ENCODE data around the gene C4orf50.

Gene C4orf50

GRCh38 chr4:6054162-6054922 lies 36.1 kb upstream of the C4orf50 start:
- Histone ChIP-seq H3K36me3 (replicated peaks) (no peaks in the 10 kb centered on the region), H3K27ac (no peak overlapping the region), H3K27me3 (replicated peaks) (no peaks in the 10 kb centered on the region), H3K4me3 (ENCODE audit: low read depth, low read length) (no peak overlapping the region)
- DNase-seq, result no peak
- in situ Hi-C loops (cut with HindIII; ENCODE audit: low pct_ligation_motif_present, low sequenced_read_pairs), result no loop called here
- TF ChIP-seq, protein P1, sequence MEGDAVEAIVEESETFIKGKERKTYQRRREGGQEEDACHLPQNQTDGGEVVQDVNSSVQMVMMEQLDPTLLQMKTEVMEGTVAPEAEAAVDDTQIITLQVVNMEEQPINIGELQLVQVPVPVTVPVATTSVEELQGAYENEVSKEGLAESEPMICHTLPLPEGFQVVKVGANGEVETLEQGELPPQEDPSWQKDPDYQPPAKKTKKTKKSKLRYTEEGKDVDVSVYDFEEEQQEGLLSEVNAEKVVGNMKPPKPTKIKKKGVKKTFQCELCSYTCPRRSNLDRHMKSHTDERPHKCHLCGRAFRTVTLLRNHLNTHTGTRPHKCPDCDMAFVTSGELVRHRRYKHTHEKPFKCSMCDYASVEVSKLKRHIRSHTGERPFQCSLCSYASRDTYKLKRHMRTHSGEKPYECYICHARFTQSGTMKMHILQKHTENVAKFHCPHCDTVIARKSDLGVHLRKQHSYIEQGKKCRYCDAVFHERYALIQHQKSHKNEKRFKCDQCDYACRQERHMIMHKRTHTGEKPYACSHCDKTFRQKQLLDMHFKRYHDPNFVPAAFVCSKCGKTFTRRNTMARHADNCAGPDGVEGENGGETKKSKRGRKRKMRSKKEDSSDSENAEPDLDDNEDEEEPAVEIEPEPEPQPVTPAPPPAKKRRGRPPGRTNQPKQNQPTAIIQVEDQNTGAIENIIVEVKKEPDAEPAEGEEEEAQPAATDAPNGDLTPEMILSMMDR (IDR thresholded peaks at IDR 0.05; ENCODE audit: low read depth, low read length, missing control alignments), result no peak

GRCh38 chr4:6052679-6053078 lies 34.4 kb upstream of the C4orf50 start:
- H3K27me3 ChIP-seq (replicated peaks), result no peaks in the 10 kb centered on the region
- in situ Hi-C loops (cut with HindIII; ENCODE audit: low pct_ligation_motif_present, low sequenced_read_pairs), result no loop called here
- no peaks in the 10 kb centered on the region for H3K36me3 ChIP-seq (replicated peaks)
- H3K27ac ChIP-seq, result no peak overlapping the region
- TF ChIP-seq, protein P1 (IDR thresholded peaks at IDR 0.05; ENCODE audit: low read depth, low read length, missing control alignments), result no peak
- DNase-seq, result no peak
- H3K4me3 ChIP-seq (ENCODE audit: low read depth, low read length), result no peak overlapping the region

DNA sequence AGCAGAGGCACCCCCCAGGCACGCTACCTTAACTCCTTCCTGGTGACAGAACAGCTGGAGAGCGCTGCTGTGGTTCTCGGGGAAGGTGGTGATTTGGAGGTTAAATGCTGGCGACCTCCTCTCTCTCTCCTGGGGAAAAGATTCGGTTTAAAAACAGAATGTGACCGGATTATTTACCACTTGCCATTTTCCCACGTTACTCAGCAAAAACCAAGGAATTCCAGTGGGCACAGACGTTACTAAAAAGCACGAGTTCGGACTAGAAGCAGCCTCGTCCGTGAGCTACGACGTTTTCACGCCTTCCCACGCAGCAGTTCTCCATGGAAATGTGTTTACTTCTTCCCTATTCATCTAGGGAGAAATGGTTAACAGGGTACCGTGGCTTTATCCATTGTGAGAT lies 32.3 kb upstream of the C4orf50 start:
- DNase-seq, result no peak
- H3K4me3 ChIP-seq (ENCODE audit: low read depth, low read length), result no peak overlapping the region
- no peaks in the 10 kb centered on the region for H3K36me3 ChIP-seq (replicated peaks)
- TF ChIP-seq, protein P1 (IDR thresholded peaks at IDR 0.05; ENCODE audit: low read depth, low read length, missing control alignments), result no peak
- H3K27ac ChIP-seq, result no peak overlapping the region
- no peaks in the 10 kb centered on the region for H3K27me3 ChIP-seq (replicated peaks)
- in situ Hi-C loops (cut with HindIII; ENCODE audit: low pct_ligation_motif_present, low sequenced_read_pairs), result no loop called here

DNA sequence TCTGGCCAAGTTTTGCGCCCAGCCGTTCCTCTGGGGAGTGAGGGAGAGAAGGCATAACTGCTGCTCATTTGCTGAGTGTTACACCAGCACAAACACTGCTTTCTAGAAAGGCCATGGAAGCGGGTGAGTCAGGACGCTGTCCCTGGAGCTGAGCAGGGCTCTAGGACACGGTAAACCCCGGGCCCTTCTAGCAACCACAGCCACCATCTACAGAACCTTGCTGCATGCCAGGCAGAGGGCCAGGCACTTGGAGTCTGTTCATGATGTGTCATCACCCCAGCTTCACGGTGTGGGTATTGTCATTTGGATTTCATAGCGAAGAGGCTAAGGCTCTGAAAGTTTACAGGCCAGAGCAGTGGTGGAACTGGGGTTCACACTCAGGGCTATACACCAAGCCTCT lies 31.8 kb upstream of the C4orf50 start:
- in situ Hi-C loops (cut with HindIII; ENCODE audit: low pct_ligation_motif_present, low sequenced_read_pairs), result no loop called here
- TF ChIP-seq, protein P1 (IDR thresholded peaks at IDR 0.05; ENCODE audit: low read depth, low read length, missing control alignments), result no peak
- DNase-seq, result no peak
- H3K27me3 ChIP-seq (replicated peaks), result no peaks in the 10 kb centered on the region
- no peaks in the 10 kb centered on the region for H3K36me3 ChIP-seq (replicated peaks)
- no peak overlapping the region for H3K4me3 ChIP-seq (ENCODE audit: low read depth, low read length)
- no peak overlapping the region for H3K27ac ChIP-seq

- no peak for DNase-seq
- no peaks in the 10 kb centered on the region for H3K27me3 ChIP-seq (replicated peaks)
- in situ Hi-C loops (cut with HindIII; ENCODE audit: low pct_ligation_motif_present, low sequenced_read_pairs), result no loop called here
- no peak overlapping the region for H3K27ac ChIP-seq
- H3K36me3 ChIP-seq (replicated peaks), result no peaks in the 10 kb centered on the region
- TF ChIP-seq, protein P1 (IDR thresholded peaks at IDR 0.05; ENCODE audit: low read depth, low read length, missing control alignments), result no peak
- H3K4me3 ChIP-seq (ENCODE audit: low read depth, low read length), result no peak overlapping the region
These were observed 31.0 kb upstream of the C4orf50 start for GRCh38 chr4:6049278-6049677.

DNA sequence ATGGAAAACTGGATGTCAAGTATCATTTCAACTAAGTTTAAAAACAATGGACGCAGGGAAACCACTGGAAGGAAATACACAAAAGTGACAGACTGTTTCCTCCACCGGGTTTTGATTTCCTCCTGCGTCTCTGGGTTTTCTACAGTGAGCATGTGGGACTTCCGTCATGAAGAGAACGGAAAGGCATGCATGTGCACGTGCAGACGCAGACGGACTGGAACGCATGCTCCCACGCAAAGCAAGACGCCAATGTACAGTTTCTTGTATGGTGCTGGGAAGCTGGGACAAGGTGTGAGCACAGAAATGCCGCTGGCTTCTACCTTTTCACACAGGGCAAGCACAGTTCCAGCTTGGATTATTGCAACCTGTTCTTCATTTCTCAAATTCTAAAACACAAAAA lies 30.3 kb upstream of the C4orf50 start:
- Histone ChIP-seq H3K4me3 (ENCODE audit: low read depth, low read length) (no peak overlapping the region), H3K27ac (no peak overlapping the region), H3K36me3 (replicated peaks) (no peaks in the 10 kb centered on the region), H3K27me3 (replicated peaks) (no peaks in the 10 kb centered on the region)
- DNase-seq, result no peak
- in situ Hi-C loops (cut with HindIII; ENCODE audit: low pct_ligation_motif_present, low sequenced_read_pairs), result no loop called here
- TF ChIP-seq, protein P1 (IDR thresholded peaks at IDR 0.05; ENCODE audit: low read depth, low read length, missing control alignments), result no peak
